ENCODE measurements around the gene PVALEF.

The PVALEF gene

DNA sequence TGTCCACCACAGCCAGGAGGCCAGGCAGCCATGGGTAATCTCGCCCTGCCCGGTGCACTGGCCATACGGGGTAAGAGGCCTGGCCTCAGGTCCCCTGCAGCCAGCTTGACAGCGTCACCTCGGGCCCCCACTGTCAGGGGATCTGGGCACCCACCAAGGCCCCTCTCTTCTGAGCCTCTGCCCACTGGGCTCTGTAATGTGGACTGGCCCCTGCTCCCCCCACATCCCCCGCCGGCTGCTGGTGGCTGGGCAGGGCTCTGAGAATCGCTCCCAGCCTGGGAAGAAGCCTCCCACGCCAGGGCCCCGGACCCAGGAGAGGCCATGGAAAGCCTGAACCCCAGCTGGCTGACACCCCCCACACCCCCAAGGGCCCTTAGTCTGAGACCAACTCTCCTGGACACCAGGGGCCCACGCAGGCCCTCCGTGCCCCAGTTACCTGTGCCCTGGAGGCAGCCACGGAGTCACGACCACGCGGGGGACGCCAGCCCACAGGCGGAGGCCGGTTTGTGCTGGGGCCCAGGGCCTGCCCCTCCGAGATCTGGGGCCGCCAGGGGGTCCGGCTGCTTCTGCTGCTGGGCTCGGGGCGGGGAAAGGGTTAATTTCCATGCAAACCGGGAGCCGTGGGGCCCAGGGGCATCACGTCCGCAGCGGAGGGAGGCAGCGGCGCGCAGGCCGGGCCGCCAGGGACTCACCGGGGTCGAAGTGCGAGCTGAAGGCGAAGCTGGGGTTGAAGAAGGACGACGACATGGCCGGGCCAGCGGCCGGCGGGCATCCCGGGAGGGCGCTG lies at the start of gene PVALEF:
TSS of gene PVALEF (plus strand) at position 262 of the 787 bp plus-strand sequence. CDS start 15,720 bp downstream, outside the sequence.
- in situ Hi-C loops (cut with HindIII; ENCODE audit: low sequenced_read_pairs): no loop called here

- in situ Hi-C loops (cut with HindIII; ENCODE audit: low sequenced_read_pairs): loop anchor here (25.0 kb wide), 1 partner anchor 679 kb away; no protein-coding TSS in a partner anchor
Measured at GRCh38 chr17:81115749-81116464, 49.4 kb upstream of the PVALEF start.

- in situ Hi-C loops (cut with HindIII; ENCODE audit: low sequenced_read_pairs): loop anchor here (25.0 kb wide), 1 partner anchor 679 kb away; no protein-coding TSS in a partner anchor
Measured at GRCh38 chr17:81116704-81117103, 48.6 kb upstream of the PVALEF start.

GRCh38 chr17:81117672-81118198 lies 47.6 kb upstream of the PVALEF start:
- in situ Hi-C loops (cut with HindIII; ENCODE audit: low sequenced_read_pairs): loop anchor here (25.0 kb wide), 1 partner anchor 680 kb away; no protein-coding TSS in a partner anchor

- in situ Hi-C loops (cut with HindIII; ENCODE audit: low sequenced_read_pairs): loop anchor here (25.0 kb wide), 1 partner anchor 681 kb away; no protein-coding TSS in a partner anchor
Measured at GRCh38 chr17:81118308-81119221, 46.7 kb upstream of the PVALEF start.

GRCh38 chr17:81119223-81120148 lies 45.8 kb upstream of the PVALEF start:
- in situ Hi-C loops (cut with HindIII; ENCODE audit: low sequenced_read_pairs): loop anchor here (25.0 kb wide), 1 partner anchor 682 kb away; no protein-coding TSS in a partner anchor

DNA sequence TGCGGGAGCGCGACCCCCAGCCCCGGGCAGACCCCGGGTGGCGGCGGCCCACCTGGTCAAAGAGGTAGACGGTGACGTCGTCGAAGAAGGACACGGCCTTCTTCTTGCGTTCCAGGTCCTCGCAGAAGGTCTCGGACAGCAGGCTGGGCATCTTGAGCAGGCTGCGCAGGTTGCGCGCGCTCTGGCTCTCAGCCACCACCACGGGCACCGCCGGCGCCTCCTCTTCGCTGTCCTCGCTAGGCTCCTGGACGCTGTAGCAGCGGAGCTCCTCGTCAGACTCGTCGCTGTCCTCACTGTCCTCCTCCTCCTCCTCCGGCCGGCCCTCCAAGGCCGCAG lies 45.2 kb upstream of the PVALEF start:
- in situ Hi-C loops (cut with HindIII; ENCODE audit: low sequenced_read_pairs): loop anchor here (25.0 kb wide), 1 partner anchor 683 kb away; no protein-coding TSS in a partner anchor

DNA sequence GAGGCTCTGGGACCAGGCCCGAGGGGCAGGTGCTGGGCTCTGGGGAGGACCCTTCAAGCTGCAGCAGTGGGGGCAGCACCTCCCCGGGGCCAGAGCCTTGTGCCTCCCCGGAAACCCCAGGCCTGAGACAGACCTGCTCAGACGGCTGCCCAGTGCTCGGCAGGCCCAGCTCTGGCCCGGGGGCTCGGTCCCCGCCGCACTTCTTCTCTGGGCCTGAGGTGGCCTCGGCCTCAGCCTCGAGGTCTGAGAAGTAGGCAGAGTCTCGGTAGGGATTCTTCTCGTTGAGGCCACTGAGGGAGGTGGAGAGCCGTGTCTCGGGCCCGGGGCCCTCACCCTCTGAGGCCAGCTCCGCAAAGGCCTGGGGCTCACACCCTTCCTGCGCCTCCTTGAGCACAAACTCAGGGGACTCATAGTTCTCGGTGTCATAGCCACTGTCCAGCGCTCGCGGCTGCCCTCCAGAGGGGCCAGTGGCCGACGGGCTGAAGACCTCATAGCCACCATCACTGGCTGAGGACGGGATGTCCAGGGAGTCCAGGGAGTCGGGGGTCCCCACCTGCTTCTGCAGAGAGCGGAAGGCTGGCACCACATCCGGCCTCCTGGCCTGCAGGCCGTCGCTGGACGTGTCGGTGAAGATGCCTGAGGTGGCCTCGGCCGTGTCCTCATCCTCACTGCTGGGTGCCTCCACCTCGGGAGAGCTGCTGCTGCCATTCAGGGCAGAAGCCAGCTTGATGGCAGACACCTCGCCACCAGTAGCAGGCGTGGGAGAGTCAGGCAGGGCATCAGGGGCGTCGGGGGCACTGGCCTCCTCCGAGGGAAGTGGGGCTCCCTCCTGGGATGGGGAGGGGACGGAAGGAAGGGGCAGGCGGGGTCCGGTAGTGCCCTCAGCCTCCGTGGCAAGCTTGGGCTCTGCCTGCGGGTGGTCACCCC lies 44.3 kb upstream of the PVALEF start:
- in situ Hi-C loops (cut with HindIII; ENCODE audit: low sequenced_read_pairs): loop anchor here (25.0 kb wide), 1 partner anchor 684 kb away; no protein-coding TSS in a partner anchor

DNA sequence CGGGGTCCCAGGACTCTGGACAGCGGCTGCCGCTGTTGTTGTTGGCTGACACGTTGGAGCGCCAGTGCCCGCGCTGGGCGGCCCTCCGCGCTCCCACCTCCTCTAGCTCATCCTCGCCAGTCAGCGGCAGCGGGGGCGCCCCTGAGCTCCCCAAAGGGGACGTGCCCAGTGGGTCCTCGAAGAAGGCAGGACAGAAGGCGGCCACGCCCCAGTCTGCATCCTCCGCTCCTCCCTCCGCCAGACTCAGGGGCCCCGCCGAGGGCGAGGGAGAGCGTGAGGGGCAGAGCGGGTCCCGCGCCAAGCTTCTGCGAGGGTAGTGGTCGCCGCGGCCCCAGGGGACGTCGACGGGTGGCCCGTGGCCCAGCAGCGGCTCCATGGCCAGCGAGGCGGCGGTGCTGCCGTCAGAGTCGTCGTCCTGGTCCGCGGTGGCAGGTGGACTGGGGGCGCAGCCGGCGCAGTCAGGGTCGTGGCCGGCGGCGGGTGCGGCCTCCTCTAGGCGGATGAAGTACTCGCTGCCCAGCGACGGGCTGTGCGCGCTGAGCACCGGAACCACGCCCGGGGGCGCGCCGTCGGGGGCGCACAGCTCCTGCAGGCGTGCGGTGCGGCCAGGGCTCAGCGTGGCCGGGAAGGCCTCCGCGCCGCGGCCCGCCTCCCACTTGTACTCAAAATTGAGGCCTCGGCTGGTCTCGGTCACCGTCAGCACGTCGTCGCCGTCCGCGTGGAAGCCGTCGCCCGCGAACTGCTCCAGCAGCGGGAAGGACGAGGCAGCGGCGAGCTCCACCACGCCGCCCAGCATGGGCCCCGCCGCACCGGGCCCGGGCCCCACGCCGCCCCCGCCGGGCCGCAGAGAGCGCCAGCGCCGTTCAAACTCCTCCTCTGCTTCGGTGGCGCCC lies 43.2 kb upstream of the PVALEF start:
- in situ Hi-C loops (cut with HindIII; ENCODE audit: low sequenced_read_pairs): loop anchor here (25.0 kb wide), 1 partner anchor 685 kb away; no protein-coding TSS in a partner anchor

GRCh38 chr17:81123052-81124048 lies 42.0 kb upstream of the PVALEF start:
- in situ Hi-C loops (cut with HindIII; ENCODE audit: low sequenced_read_pairs): loop anchor here (25.0 kb wide), 1 partner anchor 686 kb away; no protein-coding TSS in a partner anchor

GRCh38 chr17:81124377-81124776 lies 40.9 kb upstream of the PVALEF start:
- in situ Hi-C loops (cut with HindIII; ENCODE audit: low sequenced_read_pairs): loop anchor here (25.0 kb wide), 1 partner anchor 687 kb away; no protein-coding TSS in a partner anchor

DNA sequence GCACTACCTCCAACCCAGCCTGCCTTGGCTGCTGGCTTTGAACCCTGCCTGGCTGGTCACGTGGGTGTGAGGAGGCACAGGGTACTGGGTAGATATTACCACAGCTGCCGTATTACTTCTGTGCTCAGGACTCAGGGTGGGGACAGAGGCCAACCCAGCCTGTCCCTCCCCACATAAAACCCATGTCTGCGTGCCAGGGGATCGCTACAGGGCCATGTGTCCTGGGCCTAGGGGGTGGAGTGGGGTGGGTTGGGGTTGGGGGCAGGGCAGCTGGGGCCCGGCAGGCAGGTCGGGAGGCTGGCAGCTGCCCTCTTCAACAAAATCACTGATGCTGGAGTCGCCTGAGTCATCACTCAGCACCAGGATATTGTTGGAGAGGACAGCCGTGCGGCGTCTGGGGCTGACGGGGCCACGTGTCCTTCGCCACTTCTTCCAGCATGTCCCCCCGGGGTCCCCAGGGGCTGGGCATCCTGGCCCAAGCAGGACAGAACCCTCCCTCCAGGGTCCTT lies 39.7 kb upstream of the PVALEF start:
- in situ Hi-C loops (cut with HindIII; ENCODE audit: low sequenced_read_pairs): no loop called here

DNA sequence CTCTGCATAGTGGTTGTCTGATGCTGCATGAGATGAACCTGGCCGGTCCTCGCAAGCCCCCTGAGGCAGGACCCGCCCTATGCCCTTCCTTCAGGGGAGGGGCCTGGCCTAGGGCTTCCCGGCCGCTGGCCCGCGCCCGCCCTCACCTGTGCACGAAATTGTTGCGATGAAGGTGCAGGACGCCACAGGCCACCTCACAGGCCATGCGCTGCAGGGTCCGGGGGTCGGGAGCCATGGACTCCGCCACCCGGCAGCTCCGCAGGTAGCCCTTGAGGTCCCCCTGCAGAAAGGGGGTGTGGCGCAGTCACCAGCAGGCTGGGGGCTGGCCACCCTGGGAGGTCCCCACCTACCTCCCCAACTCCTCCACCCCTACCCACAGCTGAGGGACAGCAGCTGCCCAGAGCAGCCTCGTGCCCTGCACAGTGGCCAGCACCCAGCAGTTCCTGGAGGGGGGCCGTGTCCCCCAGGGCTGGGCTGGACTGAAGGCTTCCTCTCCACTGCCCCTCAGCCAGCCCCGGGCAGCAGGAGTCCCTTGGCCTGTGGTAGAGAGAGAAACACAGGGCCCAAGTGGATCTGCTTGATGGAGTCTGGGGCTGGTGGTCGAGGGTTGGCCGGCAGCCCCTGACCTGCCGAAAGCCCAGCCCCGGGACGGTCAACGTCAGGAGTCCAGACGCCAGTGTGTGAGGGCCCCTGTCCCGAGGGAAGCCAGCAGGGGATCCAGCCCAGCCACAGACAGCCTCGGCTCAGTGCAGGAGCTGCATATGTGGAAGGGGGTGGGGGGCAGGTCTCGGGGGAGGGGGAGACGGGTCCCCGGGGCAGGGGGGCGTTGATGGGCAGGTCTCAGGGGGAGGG lies 38.8 kb upstream of the PVALEF start:
- in situ Hi-C loops (cut with HindIII; ENCODE audit: low sequenced_read_pairs): no loop called here

DNA sequence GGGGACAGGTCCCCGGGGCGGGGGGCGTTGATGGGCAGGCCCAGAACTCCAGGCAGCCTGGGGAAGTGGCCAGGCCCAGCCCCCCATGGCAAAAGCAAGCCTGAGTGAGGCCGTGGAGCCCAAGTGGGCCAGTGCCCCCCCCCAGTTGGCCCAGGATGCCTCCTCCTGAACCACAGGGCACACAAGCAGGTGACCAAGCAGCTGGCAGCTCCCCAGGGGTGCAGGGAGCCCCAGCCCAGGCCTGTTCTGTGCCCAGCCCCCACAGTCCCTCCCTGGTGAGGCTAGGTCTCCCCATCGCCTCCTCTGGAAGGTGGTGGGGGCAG lies 38.2 kb upstream of the PVALEF start:
- in situ Hi-C loops (cut with HindIII; ENCODE audit: low sequenced_read_pairs): no loop called here

All from endothelial cell of hepatic sinusoid (primary cell).